Fibroblast of lung (primary cell): ENCODE measurements around the gene STK11IP. TPM values are rescaled to one million over a fixed set of nuclear protein-coding genes. Genes with fewer than 3 reads are reported as not detected.

ENCODE experiments used
- DNase-seq, 2 donors: peaks; one replicate each; pipeline versions ENCODE4 v3.0.0 to v3.0.0-alpha.2; 2010; ENCODE audit warnings: low read depth in 2 of 2
- H2AFZ ChIP-seq: 2 replicates; pipeline ENCODE4 v1.5.1; 2012; ENCODE audit warnings: low read length, control low read depth, inconsistent platforms
- H3K27ac ChIP-seq: 2 replicates; pipeline ENCODE4 v1.5.1; 2011; ENCODE audit warnings: low read length, control low read depth; ENCODE audit not compliant: insufficient read depth
- H3K27me3 ChIP-seq: 2 replicates; pipeline ENCODE4 v1.5.1; 2011; ENCODE audit warnings: mild to moderate bottlenecking, low read length; ENCODE audit not compliant: control insufficient read depth, insufficient read depth
- H3K36me3 ChIP-seq: 2 replicates; pipeline ENCODE4 v1.5.1; 2011; ENCODE audit warnings: low read length; ENCODE audit not compliant: control insufficient read depth, insufficient read depth
- H3K4me1 ChIP-seq: 2 replicates; pipeline ENCODE4 v1.5.1; 2011; ENCODE audit warnings: low read length; ENCODE audit not compliant: control insufficient read depth, insufficient read depth; ENCODE audit errors: extremely low read depth
- H3K4me2 ChIP-seq: 2 replicates; pipeline ENCODE4 v1.5.1; 2011; ENCODE audit warnings: low read length, control low read depth; ENCODE audit not compliant: insufficient read depth; ENCODE audit errors: extremely low read depth
- H3K4me3 ChIP-seq, 4 experiments: fragments of 200-600 bp in 1 of 4; sonication (generic) in 1 of 4; replicated peaks in 1 of 4; 2 replicates each; pipeline ENCODE4 v1.5.1; 2011 to 2016; ENCODE audit warnings: low read length in 4 of 4, low read depth in 3 of 4, mild to moderate bottlenecking in 3 of 4, control low read depth in 2 of 4, inconsistent platforms in 1 of 4, mixed read lengths in 1 of 4; ENCODE audit not compliant: insufficient read depth in 1 of 4; ENCODE audit errors: control extremely low read depth in 1 of 4
- H3K79me2 ChIP-seq: 2 replicates; pipeline ENCODE4 v1.5.1; 2012; ENCODE audit warnings: mild to moderate bottlenecking, low read length, inconsistent platforms; ENCODE audit not compliant: control insufficient read depth, insufficient read depth
- H3K9ac ChIP-seq: 2 replicates; pipeline ENCODE4 v1.5.1; 2011; ENCODE audit warnings: mild to moderate bottlenecking, low read length, control low read depth; ENCODE audit not compliant: insufficient read depth
- H3K9me3 ChIP-seq: 2 replicates; pipeline ENCODE4 v1.5.1; 2012; ENCODE audit warnings: low read depth, low read length; ENCODE audit not compliant: control insufficient read depth, insufficient read depth
- H4K20me1 ChIP-seq: 2 replicates; pipeline ENCODE4 v1.5.1; 2011; ENCODE audit warnings: low read length; ENCODE audit not compliant: control insufficient read depth, insufficient read depth; ENCODE audit errors: extremely low read depth
- EZH2 ChIP-seq: IDR thresholded peaks from 2 replicates; pipeline ENCODE4 v1.5.1; 2012; ENCODE audit warnings: low read length, control low read depth, mild to moderate bottlenecking; ENCODE audit errors: missing control alignments
- polyA plus RNA-seq, 2 donors: library from polyadenylated mRNA; depleted of rRNA in 1 of 2; stranded (reverse) in 1 of 2; unstranded in 1 of 2; fragments of >200 nt; gene quantifications; 2 replicates each; pipeline ENCODE4 v1.2.1, GENCODE V29; 2011 to 2012; ENCODE audit warnings: missing spikeins in 1 of 2
- total RNA-seq: library from RNA; depleted of rRNA; stranded (reverse); fragments of >200 nt; gene quantifications from 2 replicates; pipeline ENCODE4 v1.2.1, GENCODE V29; 2014
- TF ChIP-seq, protein P1 (sequence below), 2 donors: IDR thresholded peaks in 1 of 2; conservative IDR thresholded peaks in 1 of 2; 1 replicate in 1 of 2; 2 replicates in 1 of 2; pipeline ENCODE4 v1.5.1; 2011 to 2012; ENCODE audit warnings: low read length in 2 of 2, control low read depth in 1 of 2, inconsistent platforms in 1 of 2, low read depth in 1 of 2, mild to moderate bottlenecking in 1 of 2

STK11IP gene
- total and polyA plus RNA-seq, 2 donors (not counting 1 experiment from before 2014, with no cell fraction given) = 5.6 to 16.8 TPM

DNA sequence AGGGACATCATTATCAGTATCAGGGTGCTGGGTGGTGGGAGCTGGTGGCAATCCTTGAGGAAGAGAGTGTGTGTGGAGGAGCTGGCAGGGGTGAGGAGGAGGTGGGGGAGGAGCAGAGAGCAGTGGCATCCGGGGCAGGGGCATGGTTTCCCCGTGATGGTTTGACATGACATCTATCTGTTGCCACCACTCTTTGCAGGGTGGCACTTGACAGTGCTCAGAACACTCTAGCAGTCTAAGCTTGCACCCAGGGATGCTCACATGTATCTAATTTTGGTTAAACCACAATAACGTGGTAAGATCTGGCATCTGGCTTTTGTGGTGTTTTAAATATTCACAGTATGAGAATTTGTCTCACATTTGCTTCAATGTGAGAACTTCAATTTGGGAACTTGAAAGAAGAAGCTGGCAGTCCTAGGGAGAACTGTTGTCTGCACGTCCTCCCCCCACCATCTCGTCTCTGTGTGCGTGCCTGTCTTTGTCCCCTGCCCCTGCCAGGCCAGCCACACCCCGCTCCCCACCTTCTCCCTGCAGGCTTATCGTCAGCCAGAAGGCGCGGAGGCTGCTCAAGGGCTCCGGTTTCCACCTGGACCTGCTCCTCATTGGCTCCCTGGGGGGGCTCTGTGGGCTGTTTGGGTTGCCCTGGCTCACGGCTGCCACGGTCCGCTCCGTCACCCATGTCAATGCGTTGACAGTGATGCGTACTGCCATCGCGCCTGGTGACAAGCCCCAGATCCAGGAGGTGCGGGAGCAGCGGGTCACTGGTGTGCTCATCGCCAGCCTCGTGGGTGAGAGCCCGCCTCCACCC lies 41.5 kb downstream of the STK11IP start:
- H4K20me1 ChIP-seq = no peaks in the 10 kb centered on the region
- TF ChIP-seq, protein P1, sequence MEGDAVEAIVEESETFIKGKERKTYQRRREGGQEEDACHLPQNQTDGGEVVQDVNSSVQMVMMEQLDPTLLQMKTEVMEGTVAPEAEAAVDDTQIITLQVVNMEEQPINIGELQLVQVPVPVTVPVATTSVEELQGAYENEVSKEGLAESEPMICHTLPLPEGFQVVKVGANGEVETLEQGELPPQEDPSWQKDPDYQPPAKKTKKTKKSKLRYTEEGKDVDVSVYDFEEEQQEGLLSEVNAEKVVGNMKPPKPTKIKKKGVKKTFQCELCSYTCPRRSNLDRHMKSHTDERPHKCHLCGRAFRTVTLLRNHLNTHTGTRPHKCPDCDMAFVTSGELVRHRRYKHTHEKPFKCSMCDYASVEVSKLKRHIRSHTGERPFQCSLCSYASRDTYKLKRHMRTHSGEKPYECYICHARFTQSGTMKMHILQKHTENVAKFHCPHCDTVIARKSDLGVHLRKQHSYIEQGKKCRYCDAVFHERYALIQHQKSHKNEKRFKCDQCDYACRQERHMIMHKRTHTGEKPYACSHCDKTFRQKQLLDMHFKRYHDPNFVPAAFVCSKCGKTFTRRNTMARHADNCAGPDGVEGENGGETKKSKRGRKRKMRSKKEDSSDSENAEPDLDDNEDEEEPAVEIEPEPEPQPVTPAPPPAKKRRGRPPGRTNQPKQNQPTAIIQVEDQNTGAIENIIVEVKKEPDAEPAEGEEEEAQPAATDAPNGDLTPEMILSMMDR (conservative IDR thresholded peaks at IDR 0.05 in 1 of 2, IDR thresholded peaks at IDR 0.05 in 1 of 2; ENCODE audit: low read depth in 1 of 2, low read length in 2 of 2) = no peak
- no peak overlapping the region for H3K27ac ChIP-seq
- no peaks in the 10 kb centered on the region for H3K9me3 ChIP-seq
- no peak overlapping the region for H3K4me2 ChIP-seq
- H3K9ac ChIP-seq = no peak overlapping the region
- no peak for DNase-seq
- H2AFZ ChIP-seq = no peak overlapping the region
- H3K79me2 ChIP-seq = no peaks in the 10 kb centered on the region
- no peaks in the 10 kb centered on the region for H3K36me3 ChIP-seq
- H3K4me1 ChIP-seq = no peaks in the 10 kb centered on the region
- no peak overlapping the region for H3K4me3 ChIP-seq
- no peaks in the 10 kb centered on the region for H3K27me3 ChIP-seq

GRCh38 chr2:219641390-219642068 lies 43.9 kb downstream of the STK11IP start:
- H3K4me2 ChIP-seq = no peak overlapping the region
- DNase-seq = no peak
- no peaks in the 10 kb centered on the region for H3K79me2 ChIP-seq
- H4K20me1 ChIP-seq = no peaks in the 10 kb centered on the region
- H3K4me1 ChIP-seq = peaks cover 9% of the 10 kb centered on the region
- no peak overlapping the region for H2AFZ ChIP-seq
- H3K27me3 ChIP-seq = no peaks in the 10 kb centered on the region
- H3K27ac ChIP-seq = no peak overlapping the region
- no peak overlapping the region for H3K9ac ChIP-seq
- TF ChIP-seq EZH2 = no peak
- TF ChIP-seq, protein P1 (conservative IDR thresholded peaks at IDR 0.05 in 1 of 2, IDR thresholded peaks at IDR 0.05 in 1 of 2; ENCODE audit: low read depth in 1 of 2, low read length in 2 of 2) = no peak
- no peaks in the 10 kb centered on the region for H3K36me3 ChIP-seq
- H3K9me3 ChIP-seq = no peaks in the 10 kb centered on the region
- no peak overlapping the region for H3K4me3 ChIP-seq

DNA sequence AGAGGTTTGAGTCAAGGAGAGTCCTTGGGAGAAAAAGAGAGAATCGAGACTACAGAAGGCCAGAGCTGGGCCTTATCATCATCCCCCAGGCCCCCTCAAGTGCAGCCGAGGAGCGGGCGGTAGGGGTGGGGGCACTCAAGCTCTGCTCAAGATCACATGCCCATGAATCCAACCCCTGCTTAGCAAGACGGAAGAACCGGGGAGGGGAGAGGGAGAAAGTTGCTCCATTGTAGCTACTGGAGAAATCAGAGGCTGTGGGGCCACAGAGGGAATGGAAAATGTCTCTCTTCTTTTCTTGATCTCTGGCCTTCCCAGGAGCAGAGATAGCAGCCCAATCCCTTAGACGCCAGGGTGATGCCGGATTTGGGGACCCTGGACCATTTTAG lies 44.4 kb downstream of the STK11IP start:
- Histone ChIP-seq H4K20me1 (no peaks in the 10 kb centered on the region), H3K36me3 (no peaks in the 10 kb centered on the region), H2AFZ (no peak overlapping the region), H3K9me3 (no peaks in the 10 kb centered on the region), H3K27me3 (no peaks in the 10 kb centered on the region), H3K9ac (no peak overlapping the region), H3K4me3 (no peak overlapping the region), H3K27ac (no peak overlapping the region), H3K4me1 (peaks cover 9% of the 10 kb centered on the region), H3K79me2 (no peaks in the 10 kb centered on the region), H3K4me2 (no peak overlapping the region)
- no peak for TF ChIP-seq EZH2
- TF ChIP-seq, protein P1 (conservative IDR thresholded peaks at IDR 0.05 in 1 of 2, IDR thresholded peaks at IDR 0.05 in 1 of 2; ENCODE audit: low read depth in 1 of 2, low read length in 2 of 2) = no peak
- DNase-seq = no peak
